Activated CD8-positive, alpha-beta memory T cell treated with anti-CD3 and anti-CD28 coated beads, Interleukin-2, amount 50 U/mL, for 4 hours (primary cell): Measurements from ENCODE around the gene TBCK.

ENCODE experiments used
- DNase-seq: peaks from one replicate; pipeline ENCODE4 v3.0.0-alpha.2; 2020

The TBCK gene

GRCh38 chr4:106109929-106110328, 206.1 kb downstream of the TBCK start:
- no peak for DNase-seq

GRCh38 chr4:106105697-106106096, 210.3 kb downstream of the TBCK start:
- DNase-seq = no peak

GRCh38 chr4:106104276-106104675, 211.7 kb downstream of the TBCK start:
- DNase-seq = no peak

- no peak for DNase-seq
Measured at GRCh38 chr4:106096454-106096853, 219.6 kb downstream of the TBCK start.

- DNase-seq = no peak
Measured at GRCh38 chr4:106095408-106095807, 220.6 kb downstream of the TBCK start.

- no peak for DNase-seq
Measured at GRCh38 chr4:106092361-106093040, 223.5 kb downstream of the TBCK start.

DNA sequence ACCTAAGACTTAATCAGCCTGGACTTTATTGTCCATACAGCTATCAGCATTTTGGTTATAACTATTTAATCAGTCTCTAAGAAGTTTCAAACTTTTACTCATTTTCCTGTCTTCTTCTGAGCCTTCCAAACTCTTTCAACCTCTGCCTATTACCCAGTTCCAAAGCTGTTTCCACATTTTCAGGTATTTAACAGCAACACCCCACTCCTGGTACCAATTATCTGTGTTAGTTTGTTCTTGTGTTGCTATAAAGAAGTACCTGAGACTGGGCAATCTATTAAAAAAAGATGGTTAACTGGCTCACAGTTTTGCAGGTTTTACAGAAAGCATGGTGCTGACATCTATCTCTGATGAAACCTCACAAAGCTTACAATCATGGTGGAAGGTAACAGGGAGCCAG, 225.2 kb downstream of the TBCK start:
- DNase-seq = no peak

DNA sequence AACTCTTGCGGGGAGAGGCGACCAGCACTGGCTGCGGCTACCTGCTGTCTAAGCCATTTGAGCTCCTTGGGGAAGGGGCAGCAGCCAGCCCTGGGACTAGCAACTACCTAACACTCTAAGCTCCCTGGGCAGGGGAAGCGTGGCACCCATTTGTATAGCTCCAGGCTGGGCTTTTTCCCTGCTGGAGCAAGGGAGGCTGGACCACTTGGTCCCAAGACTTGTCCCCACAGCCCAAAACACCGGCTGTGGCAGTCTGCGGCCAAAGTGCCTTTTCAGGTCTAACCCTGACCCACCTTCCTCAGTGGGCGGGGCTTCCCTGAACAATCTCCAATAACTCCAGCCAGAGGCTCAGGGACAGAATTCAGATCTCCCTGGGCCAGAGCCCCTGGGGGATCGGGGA, 232.9 kb downstream of the TBCK start:
- no peak for DNase-seq

DNA sequence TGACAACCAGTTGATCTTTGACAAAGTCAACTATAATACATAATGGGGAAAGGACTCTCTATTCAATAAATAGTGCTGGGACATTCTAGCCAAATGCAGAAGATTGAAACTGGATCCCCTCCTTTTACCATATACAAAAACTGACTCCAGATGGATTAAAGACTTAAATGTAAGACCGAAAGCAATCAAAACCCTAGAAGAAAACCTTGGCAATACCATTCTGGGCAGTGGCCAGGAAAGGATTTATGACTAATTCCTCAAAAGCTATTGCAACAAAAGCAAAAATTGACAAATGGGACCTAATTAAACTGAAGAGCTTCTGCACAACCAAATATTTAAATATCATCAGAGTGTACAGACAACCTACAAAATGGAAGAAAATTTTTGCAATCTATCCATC, 235.6 kb downstream of the TBCK start:
- no peak for DNase-seq

- DNase-seq = no peak
Measured at GRCh38 chr4:106079616-106080015, 236.4 kb downstream of the TBCK start.

DNA sequence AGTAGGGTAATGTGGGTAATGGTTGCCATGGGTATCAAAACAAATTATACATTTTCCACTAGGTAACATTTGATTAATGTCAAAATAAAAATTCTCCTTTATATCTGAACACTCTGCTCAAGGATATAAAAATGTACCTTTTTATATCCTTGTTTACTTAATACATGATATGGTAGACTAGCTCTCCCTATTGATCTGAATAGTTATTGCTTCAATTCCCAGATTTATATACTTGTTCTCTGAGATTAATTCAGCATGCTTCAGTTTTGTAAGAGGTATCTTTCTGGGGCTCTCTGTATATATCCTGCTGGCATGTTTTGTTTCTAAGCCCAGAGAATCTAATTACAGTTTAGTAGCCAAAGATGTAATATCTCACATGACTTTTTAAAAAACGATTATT, 251.0 kb downstream of the TBCK start:
- no peak for DNase-seq

DNA sequence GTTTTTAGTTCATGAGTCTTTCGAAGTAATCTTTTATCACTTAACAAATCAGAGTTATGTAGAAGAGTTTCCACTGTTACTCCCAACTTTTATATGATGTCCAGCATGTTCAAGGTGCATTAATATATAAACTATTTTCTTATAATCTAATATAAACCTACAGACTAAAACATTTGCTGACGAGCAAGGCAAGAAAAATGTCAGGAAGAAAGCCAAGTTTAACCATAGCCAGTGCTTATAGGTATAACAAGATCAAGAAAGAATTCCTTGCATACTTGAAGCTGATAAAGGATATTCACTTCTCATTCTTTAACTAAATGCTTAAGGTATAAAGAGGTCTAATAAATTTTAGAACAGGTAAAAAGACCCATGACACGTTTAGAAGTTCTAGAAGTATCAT, 253.0 kb downstream of the TBCK start:
- no peak for DNase-seq

DNA sequence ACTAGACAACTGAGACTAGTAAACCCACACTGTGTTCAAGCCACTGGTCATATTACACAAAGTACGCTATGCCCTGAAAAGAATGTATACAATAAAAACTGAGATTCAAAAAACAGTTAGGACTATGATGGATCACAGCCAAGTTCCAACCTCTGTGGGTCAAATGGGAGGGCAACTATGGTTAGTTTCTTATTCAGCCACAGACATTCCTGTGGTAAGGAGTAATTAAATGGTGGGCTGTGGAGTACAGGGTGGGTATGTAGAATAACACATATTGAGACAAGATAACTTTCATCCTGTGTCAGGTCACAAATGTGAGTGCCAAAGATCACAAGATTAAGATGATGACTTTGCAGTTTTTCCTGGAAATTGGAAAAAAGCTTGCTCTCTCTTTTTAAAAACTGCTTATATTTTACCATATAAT, 253.5 kb downstream of the TBCK start:
- DNase-seq = no peak

- no peak for DNase-seq
Measured at GRCh38 chr4:106058921-106059320, 257.1 kb downstream of the TBCK start.

DNA sequence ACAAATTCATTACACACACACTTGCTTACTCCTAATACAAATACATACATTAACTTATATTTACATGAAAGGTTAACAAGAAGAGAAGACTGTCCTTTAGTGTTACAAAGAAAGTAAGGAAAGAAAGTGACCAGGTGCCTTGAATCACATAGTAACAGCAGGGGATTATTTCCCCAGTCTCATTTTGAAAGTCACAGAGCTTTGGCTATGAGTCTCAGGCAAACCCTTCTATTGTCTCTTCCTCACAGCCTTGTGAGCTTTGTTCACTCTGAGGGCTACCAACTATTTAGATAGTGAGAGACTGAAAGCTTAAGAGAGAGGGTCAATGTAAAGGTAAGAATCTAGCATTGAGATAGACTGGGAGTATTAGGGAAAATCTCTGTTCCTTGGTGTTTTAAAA, 259.1 kb downstream of the TBCK start:
- DNase-seq = no peak

DNA sequence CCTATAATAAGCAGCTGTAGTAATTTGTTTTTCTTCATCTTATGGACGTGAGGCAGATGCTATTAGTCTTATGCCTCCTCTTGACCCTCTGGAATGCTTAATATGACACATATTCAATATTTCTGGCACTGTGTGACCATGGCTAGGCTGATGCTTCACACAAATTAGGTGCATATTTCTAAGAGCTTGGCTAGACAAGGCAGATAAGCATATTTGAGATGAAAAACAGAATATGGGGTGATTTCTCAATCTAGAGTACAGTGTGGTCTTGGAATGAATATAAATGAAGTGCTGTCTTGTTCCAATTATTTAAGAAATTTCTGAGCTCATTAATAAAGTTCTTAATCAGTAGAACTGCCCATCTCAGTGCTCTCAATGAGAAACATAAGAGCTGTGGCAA, 264.5 kb downstream of the TBCK start:
- DNase-seq = no peak

GRCh38 chr4:106049490-106049889, 266.5 kb downstream of the TBCK start:
- no peak for DNase-seq

GRCh38 chr4:106048250-106048971, 267.6 kb downstream of the TBCK start:
- DNase-seq = no peak

- no peak for DNase-seq
Measured at GRCh38 chr4:106046083-106046482, 269.9 kb downstream of the TBCK start.

GRCh38 chr4:106041294-106042002, 274.6 kb downstream of the TBCK start:
- DNase-seq = no peak

- DNase-seq = no peak
Measured at GRCh38 chr4:106039796-106040195, 276.2 kb downstream of the TBCK start.

DNA sequence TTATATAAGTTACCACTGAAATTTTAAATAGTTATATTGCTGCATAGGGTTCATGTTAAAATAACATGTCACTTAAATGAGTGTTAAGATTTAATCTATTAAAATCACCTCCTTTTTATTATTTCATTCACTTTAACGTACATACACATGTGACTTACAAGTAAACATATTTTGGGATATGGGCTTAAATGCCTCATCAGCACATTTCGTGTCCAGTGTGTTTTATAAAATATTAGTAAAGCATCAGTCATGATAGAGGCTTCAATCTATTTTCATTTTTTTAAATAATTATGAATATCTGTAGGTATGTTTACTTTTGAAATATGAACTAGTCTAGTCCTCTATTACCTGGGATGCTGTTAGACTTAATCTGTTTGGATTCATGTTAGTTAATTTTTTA, 277.1 kb downstream of the TBCK start:
- no peak for DNase-seq

- DNase-seq = no peak
Measured at GRCh38 chr4:106038012-106038411, 278.0 kb downstream of the TBCK start.

DNA sequence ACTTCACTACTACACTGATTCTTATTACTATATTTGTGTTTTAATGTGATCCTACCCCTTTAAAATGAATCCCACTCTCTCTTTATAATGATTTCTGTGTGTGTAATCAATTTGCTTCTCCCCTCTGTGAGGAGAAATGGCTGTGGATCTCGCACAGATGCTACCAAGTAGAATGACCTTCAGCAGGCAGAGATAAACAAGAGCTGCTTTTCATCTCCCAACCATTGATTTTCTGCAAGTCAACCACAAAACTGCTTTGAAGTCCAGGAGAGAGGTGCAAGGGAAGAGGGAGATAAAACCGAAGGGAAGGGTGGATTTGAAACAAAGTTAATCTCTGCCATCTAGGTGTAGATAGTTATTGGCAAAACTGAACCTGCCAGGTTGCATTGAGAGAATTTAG, 279.2 kb downstream of the TBCK start:
- no peak for DNase-seq
